LNCaP clone FGC (cell line): ENCODE data around the gene BCOR.
A peak's percentile ranks its signal among the peaks of the same experiment; 100 is the strongest.

ENCODE experiments used
- DNase-seq: peaks from one replicate; pipeline ENCODE4 v3.0.0-alpha.2; 2011; ENCODE audit warnings: low read depth
- H3K4me3 ChIP-seq: 2 replicates; pipeline ENCODE4 v1.5.1; 2011; ENCODE audit warnings: mild to moderate bottlenecking, low read depth, low read length, control low read depth
- TF ChIP-seq, protein P1 (sequence below): IDR thresholded peaks from 2 replicates; pipeline ENCODE4 v1.5.1; 2012; ENCODE audit warnings: mild to moderate bottlenecking; ENCODE audit not compliant: control insufficient read depth, insufficient read depth; ENCODE audit errors: extremely low read depth

The BCOR gene

DNA sequence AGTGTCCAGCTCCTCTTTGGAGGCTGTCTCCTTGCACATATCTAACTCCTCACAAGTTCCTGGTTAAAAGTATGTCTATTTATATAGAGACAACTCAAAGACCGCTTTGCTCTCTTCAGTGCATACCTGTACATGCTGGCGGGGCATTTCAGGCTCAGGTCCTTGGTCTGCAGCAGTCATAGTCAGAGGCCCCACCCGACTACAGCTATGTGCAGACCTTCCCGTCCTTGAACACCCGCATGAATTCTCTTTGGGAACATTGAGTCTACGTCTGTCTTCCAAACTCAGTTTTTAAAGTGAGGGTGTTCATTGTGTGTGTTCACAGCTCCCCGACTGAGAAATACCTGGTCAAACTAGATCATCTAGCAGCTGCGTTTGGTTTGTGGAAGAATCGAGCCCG, 4.2 kb downstream of the BCOR start:
- no peak for DNase-seq
- H3K4me3 ChIP-seq: peak overlapping the region; percentile 63
- TF ChIP-seq, protein P1, sequence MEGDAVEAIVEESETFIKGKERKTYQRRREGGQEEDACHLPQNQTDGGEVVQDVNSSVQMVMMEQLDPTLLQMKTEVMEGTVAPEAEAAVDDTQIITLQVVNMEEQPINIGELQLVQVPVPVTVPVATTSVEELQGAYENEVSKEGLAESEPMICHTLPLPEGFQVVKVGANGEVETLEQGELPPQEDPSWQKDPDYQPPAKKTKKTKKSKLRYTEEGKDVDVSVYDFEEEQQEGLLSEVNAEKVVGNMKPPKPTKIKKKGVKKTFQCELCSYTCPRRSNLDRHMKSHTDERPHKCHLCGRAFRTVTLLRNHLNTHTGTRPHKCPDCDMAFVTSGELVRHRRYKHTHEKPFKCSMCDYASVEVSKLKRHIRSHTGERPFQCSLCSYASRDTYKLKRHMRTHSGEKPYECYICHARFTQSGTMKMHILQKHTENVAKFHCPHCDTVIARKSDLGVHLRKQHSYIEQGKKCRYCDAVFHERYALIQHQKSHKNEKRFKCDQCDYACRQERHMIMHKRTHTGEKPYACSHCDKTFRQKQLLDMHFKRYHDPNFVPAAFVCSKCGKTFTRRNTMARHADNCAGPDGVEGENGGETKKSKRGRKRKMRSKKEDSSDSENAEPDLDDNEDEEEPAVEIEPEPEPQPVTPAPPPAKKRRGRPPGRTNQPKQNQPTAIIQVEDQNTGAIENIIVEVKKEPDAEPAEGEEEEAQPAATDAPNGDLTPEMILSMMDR: no peak

DNA sequence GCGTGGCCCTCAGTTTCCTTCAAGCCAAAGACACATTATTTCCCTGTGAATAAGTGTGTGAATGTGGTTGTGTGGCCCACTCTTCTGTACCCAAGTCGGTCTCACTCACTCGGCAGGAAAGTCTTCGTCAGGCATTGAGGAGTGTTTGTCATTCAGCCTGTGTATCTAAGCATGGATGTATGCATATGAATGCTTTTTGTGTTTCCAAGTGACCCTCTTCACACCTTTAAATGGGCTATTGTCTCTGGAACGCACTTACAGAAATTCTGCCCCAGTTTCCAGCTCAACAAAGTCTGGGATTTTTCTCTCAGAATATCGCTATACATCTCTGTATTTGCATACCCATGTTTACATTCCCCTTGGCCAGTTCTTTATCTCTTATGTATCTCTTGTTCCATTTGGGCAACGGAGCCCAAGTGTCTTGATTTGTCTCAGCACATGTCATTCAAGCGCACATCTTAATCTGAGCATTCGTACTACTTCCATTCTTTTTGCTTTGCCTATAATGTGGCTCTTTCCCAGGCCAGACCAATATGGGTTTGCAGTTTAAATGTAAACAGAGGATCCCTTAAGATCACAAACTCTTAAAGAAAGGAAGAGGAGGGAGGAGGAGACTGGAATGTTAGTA, 4.8 kb downstream of the BCOR start:
- DNase-seq: no peak
- no peak overlapping the region for H3K4me3 ChIP-seq
- TF ChIP-seq, protein P1: no peak

DNA sequence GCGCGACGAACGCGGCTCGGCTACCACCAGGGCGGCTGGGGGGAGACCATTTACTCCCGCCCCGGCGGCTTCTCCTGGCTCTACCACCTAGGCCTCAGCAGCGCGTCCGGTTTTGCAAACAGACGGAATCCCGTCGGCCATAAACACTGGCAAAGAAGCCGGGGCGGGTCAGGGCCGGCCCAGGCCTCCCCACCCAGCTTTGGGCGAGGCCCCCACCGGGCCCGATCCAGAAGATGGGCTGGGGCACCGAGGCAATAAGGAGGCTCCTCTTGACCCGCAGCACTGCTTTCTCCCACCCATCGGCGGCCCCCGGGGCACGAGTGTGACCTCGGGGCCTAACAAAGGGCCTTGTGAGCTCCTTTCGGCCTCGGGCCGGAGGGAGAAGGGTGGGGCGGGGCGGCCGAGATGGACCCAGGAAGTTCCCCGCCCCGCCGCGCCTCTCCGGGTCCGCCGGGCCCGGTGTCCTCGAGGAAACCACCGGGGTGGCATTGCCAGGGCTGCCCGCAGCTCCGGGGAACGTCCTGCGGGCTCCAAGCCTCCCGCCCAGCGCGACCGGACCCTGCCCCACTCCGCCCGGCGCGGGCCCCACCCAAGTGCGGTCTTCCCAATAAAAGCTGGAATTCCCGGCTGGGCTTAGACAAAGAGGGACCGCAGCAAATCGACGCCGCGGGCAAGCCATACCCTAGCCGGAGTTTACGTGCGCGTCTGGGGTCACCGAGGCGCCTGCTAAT, 5.9 kb downstream of the BCOR start:
- H3K4me3 ChIP-seq: no peak overlapping the region
- no peak for DNase-seq
- TF ChIP-seq, protein P1: no peak

DNA sequence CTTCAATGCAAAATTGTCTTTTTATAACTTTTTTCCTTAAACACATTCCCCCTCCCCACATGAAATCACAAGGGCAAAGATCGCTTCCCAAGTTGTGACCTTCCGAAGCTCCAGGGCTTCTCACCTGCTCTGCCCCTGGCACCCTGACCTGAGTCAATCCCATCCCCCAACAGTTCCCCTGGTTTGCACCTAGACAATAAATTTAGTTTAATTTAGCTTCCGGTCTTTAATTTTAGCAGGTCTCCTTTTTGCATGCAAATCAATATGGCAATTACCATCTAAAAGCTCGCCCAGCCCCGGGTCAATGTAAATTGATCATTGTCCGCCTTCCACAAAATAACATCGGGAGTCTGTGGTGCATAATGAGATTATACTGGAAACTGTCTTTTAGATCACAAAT, 6.8 kb downstream of the BCOR start:
- H3K4me3 ChIP-seq: no peak overlapping the region
- DNase-seq: no peak
- TF ChIP-seq, protein P1: no peak

DNA sequence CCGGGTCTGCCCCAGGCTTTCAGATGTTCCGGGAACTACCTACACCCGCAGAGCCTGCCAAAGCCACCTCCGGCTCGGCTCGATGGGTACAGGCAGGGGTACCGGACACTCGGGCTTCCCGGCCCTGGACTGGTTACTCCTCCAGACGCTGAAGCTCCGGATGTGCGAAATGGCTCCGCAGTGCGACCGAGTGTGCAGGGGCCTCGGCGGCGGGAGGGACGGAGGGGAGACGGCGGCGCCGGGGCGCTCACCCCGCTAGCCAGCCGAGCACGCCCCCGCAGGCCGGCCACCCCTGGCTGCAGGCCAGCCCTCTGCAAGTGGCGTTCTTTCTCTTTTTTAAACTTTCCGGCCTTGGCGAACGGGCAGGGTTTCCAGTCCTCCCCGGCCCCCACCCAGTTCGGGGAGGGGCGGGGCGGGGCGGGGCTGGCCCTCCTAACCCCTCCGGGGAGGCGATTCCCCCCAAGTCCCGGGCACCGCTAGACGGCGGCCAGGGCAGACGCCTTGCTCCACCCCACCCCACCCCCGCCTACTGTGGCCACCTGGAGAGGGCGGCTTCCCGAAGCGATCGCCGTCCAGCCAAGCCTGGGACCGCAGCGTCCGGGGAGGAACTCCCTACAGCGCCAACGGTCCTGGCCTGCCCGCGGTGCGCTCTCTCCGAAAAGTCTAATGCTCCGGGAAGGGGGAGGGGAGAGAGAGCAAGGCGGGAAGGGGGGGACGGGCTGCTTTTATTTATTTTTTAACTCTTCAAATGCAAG, 7.5 kb downstream of the BCOR start:
- H3K4me3 ChIP-seq: no peak overlapping the region
- DNase-seq: no peak
- TF ChIP-seq, protein P1: no peak

DNA sequence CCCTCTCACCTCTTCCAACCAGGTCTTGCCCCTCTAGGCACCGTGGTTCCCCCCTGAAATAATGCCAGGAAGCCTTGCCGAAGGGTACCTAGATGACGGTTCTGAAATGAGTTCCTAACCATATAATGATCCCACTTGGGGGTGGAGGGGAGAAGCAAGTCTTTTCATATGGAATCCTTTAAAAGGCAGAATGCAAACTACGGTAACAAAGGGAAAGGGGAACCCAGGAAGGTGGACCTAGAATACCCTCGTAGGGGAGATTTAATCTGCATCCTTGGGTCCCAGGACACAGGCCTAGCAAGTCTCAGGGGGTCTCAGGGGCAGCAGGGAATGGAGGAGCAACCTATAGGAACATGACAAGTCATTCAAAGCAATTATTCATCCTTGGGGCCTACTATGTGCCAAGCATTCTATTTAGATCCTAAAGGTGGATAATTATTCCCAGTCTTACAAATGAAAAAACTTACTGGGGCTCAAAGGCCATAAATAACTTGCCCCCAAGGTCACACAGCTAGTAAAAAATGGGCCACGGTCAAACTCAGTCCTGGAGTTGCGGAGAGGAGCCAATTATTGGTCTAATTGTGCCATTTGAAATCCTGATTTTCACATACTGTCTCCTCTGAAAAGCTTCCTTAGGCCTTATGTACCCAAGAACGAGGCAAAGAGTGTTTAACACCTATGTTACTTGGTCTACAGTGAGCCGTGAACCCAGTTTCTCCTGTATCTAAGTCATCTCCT, 8.8 kb downstream of the BCOR start:
- no peak overlapping the region for H3K4me3 ChIP-seq
- TF ChIP-seq, protein P1: no peak
- DNase-seq: no peak
